ENCODE measurements around the gene TNFRSF9. TPM values are rescaled to one million over a fixed set of nuclear protein-coding genes. Genes with fewer than 3 reads are reported as not detected.

The TNFRSF9 gene
- total and polyA plus RNA-seq, 12 donors: 0.03 to 0.83 (median 0.13) TPM; not detected in 4

- Histone ChIP-seq H3K4me3 (no peak overlapping the region), H3K9me3 (replicated peaks in 1 of 3) (no peaks in the 10 kb centered on the region), H3K27me3 (peaks cover 12% of the 10 kb centered on the region), H3K36me3 (replicated peaks in 1 of 2) (no peaks in the 10 kb centered on the region), H3K27ac (no peak overlapping the region), H3K4me1 (replicated peaks in 1 of 2) (no peaks in the 10 kb centered on the region)
- 22 to 37% (median 30%) methylated on average over 20 to 26 of the region's 27 CpGs for WGBS, 4 donors
- intact Hi-C loops (cut with DNase I): no loop called here
- peak in 1 of 7 donors; percentile 18 for DNase-seq
- no peak for TF ChIP-seq CTCF (IDR thresholded peaks at IDR 0.05)
- no peak for TF ChIP-seq POLR2A (IDR thresholded peaks at IDR 0.05)
These were observed 54.9 kb downstream of the TNFRSF9 start for GRCh38 chr1:7885513-7886404.

- TF ChIP-seq POLR2A (IDR thresholded peaks at IDR 0.05) (no peak), CTCF (IDR thresholded peaks at IDR 0.05) (no peak)
- Histone ChIP-seq H3K9me3 (replicated peaks in 1 of 3) (no peaks in the 10 kb centered on the region), H3K4me1 (replicated peaks in 1 of 2) (no peaks in the 10 kb centered on the region), H3K36me3 (replicated peaks in 1 of 2) (no peaks in the 10 kb centered on the region), H3K27ac (no peak overlapping the region), H3K27me3 (peaks cover 5% of the 10 kb centered on the region), H3K4me3 (no peak overlapping the region)
- 45 to 98% (median 92%) methylated on average over 1 of the region's 1 CpG for WGBS, 4 donors
- DNase-seq: peak in 1 of 7 donors; percentile 9
- intact Hi-C loops (cut with DNase I): no loop called here
These were observed 55.9 kb downstream of the TNFRSF9 start for GRCh38 chr1:7884757-7885156.

GRCh38 chr1:7879228-7879627 lies 61.4 kb downstream of the TNFRSF9 start:
- Histone ChIP-seq H3K4me3 (no peak overlapping the region), H3K4me1 (replicated peaks in 1 of 2) (no peaks in the 10 kb centered on the region), H3K27me3 (no peaks in the 10 kb centered on the region), H3K9me3 (replicated peaks in 1 of 3) (no peaks in the 10 kb centered on the region), H3K27ac (no peak overlapping the region), H3K36me3 (replicated peaks in 1 of 2) (no peaks in the 10 kb centered on the region)
- intact Hi-C loops (cut with DNase I): no loop called here
- no peak for TF ChIP-seq POLR2A (IDR thresholded peaks at IDR 0.05)
- TF ChIP-seq CTCF (IDR thresholded peaks at IDR 0.05): no peak
- WGBS, 4 donors: 74 to 85% (median 82%) methylated on average over 3 of the region's 3 CpGs
- DNase-seq: no peak

- no peak overlapping the region for H3K4me3 ChIP-seq
- H3K9me3 ChIP-seq (replicated peaks in 1 of 3): no peaks in the 10 kb centered on the region
- 29 to 42% (median 41%) methylated on average over 1 of the region's 1 CpG for WGBS, 4 donors
- no peak overlapping the region for H3K27ac ChIP-seq
- no peak for DNase-seq
- TF ChIP-seq POLR2A (IDR thresholded peaks at IDR 0.05): no peak
- no peaks in the 10 kb centered on the region for H3K4me1 ChIP-seq (replicated peaks in 1 of 2)
- intact Hi-C loops (cut with DNase I): no loop called here
- H3K27me3 ChIP-seq: no peaks in the 10 kb centered on the region
- H3K36me3 ChIP-seq (replicated peaks in 1 of 2): no peaks in the 10 kb centered on the region
These were observed 62.6 kb downstream of the TNFRSF9 start for GRCh38 chr1:7878027-7878426.
